ENCODE data around the gene OSTN.

DNA sequence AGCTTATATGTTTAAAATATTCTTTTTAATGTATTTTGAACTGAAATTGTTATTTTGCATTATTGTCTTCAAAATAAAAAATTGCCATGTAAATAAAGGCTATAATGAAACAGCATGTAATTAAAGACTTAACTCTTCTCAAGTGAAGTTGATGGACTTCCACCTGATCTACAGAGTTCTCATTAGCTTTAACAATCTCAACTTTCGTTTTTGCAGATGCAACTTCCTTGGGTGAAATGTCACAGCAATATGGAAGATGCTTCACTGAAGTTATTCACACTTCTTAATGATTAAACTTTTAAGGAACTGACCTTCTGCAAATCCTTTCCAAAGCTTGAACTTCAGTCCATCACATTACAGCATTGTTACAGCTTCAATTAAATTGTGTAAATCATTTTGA lies 63.6 kb downstream of the OSTN start:
- TF ChIP-seq EZH2 (IDR thresholded peaks at IDR 0.05; ENCODE audit: low read length, unreplicated experiment) (no peak), EZH2phosphoT487 (IDR thresholded peaks at IDR 0.05; ENCODE audit: borderline replicate concordance, low read length) (no peak)
- TF ChIP-seq, protein P1, sequence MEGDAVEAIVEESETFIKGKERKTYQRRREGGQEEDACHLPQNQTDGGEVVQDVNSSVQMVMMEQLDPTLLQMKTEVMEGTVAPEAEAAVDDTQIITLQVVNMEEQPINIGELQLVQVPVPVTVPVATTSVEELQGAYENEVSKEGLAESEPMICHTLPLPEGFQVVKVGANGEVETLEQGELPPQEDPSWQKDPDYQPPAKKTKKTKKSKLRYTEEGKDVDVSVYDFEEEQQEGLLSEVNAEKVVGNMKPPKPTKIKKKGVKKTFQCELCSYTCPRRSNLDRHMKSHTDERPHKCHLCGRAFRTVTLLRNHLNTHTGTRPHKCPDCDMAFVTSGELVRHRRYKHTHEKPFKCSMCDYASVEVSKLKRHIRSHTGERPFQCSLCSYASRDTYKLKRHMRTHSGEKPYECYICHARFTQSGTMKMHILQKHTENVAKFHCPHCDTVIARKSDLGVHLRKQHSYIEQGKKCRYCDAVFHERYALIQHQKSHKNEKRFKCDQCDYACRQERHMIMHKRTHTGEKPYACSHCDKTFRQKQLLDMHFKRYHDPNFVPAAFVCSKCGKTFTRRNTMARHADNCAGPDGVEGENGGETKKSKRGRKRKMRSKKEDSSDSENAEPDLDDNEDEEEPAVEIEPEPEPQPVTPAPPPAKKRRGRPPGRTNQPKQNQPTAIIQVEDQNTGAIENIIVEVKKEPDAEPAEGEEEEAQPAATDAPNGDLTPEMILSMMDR (conservative IDR thresholded peaks at IDR 0.05; ENCODE audit: low read depth, low read length): no peak

Measured in PC-3 (cell line).